GM23338 (cell line): ENCODE results near the gene GON7. TPM values are rescaled to one million over a fixed set of nuclear protein-coding genes. Genes with fewer than 3 reads are reported as not detected.

Experiments
- ATAC-seq: fragments of 200-7000 bp; cut with Tn5 transposase; 3 replicates; pipeline ENCODE4 v1.9.1; 2020
- DNase-seq: peaks from one replicate; pipeline ENCODE4 v3.0.0-alpha.2; 2015; ENCODE audit warnings: low spot score
- H2AFZ ChIP-seq: fragments of 200-600 bp; sonication (generic); 2 replicates; pipeline ENCODE4 v1.8.0; 2016; ENCODE audit warnings: antibody characterized with exemption, mild to moderate bottlenecking, moderate library complexity
- H3F3A ChIP-seq: fragments of 200-600 bp; sonication (generic); replicated peaks from 2 replicates; pipeline ENCODE4 v1.8.0; 2017; ENCODE audit warnings: antibody characterized with exemption, mixed run types, low read depth
- H3K27ac ChIP-seq: fragments of 200-600 bp; sonication (generic); 2 replicates; pipeline ENCODE4 v1.6.1; 2016; ENCODE audit warnings: low read depth
- H3K27me3 ChIP-seq: fragments of 200-600 bp; sonication (generic); 2 replicates; pipeline ENCODE4 v1.8.0; 2016; ENCODE audit warnings: mild to moderate bottlenecking, mixed run types, moderate library complexity; ENCODE audit not compliant: insufficient read depth
- H3K36me3 ChIP-seq: fragments of 200-600 bp; sonication (generic); 2 replicates; pipeline ENCODE4 v1.8.0; 2016; ENCODE audit warnings: mild to moderate bottlenecking; ENCODE audit not compliant: insufficient read depth
- H3K4me1 ChIP-seq: fragments of 200-600 bp; sonication (generic); 2 replicates; pipeline ENCODE4 v1.8.0; 2016; ENCODE audit warnings: mild to moderate bottlenecking, moderate library complexity; ENCODE audit not compliant: insufficient read depth
- H3K4me2 ChIP-seq: fragments of 200-600 bp; sonication (generic); 2 replicates; pipeline ENCODE4 v1.7.1; 2017; ENCODE audit warnings: mixed run types
- H3K4me3 ChIP-seq: fragments of 200-600 bp; sonication (generic); 2 replicates; pipeline ENCODE4 v1.6.1; 2016; ENCODE audit warnings: mixed run types
- H3K79me2 ChIP-seq: fragments of 200-600 bp; sonication (generic); replicated peaks from 2 replicates; pipeline ENCODE4 v1.8.0; 2017; ENCODE audit warnings: mild to moderate bottlenecking; ENCODE audit not compliant: insufficient read depth
- H3K9me2 ChIP-seq: fragments of 200-600 bp; sonication (generic); 2 replicates; pipeline ENCODE4 v1.8.0; 2017; ENCODE audit not compliant: insufficient read depth
- H4K20me1 ChIP-seq: fragments of 200-600 bp; sonication (generic); replicated peaks from 2 replicates; pipeline ENCODE4 v1.8.0; 2017; ENCODE audit warnings: mild to moderate bottlenecking; ENCODE audit not compliant: insufficient read depth
- H3K27ac Mint-ChIP-seq: 2 replicates; pipeline ENCODE4 v1.8.0; 2020; ENCODE audit warnings: inconsistent platforms, mild to moderate bottlenecking, moderate library complexity, mixed read lengths
- H3K27me3 Mint-ChIP-seq: 3 replicates; pipeline ENCODE4 v1.8.0; 2022; ENCODE audit warnings: low read depth, mild to moderate bottlenecking, moderate library complexity, mixed read lengths, inconsistent platforms; ENCODE audit not compliant: insufficient read depth, poor library complexity
- H3K36me3 Mint-ChIP-seq: 3 replicates; pipeline ENCODE4 v1.8.0; 2021; ENCODE audit warnings: low read depth, mild to moderate bottlenecking, inconsistent platforms, moderate library complexity, mixed read lengths
- H3K4me1 Mint-ChIP-seq: 3 replicates; pipeline ENCODE4 v1.8.0; 2020; ENCODE audit warnings: mild to moderate bottlenecking, inconsistent platforms, mixed read lengths
- H3K4me3 Mint-ChIP-seq: 3 replicates; pipeline ENCODE4 v1.8.0; 2021; ENCODE audit warnings: moderate library complexity, mild to moderate bottlenecking, inconsistent platforms, mixed read lengths
- H3K9me3 Mint-ChIP-seq: 3 replicates; pipeline ENCODE4 v1.8.0; 2020; ENCODE audit warnings: moderate library complexity, mild to moderate bottlenecking, inconsistent platforms, mixed read lengths
- CREB1 ChIP-seq: fragments of 250-450 bp; sonication (Bioruptor Pico); IDR thresholded peaks from 2 replicates; pipeline ENCODE4 v1.5.0; 2020; ENCODE audit warnings: low read depth, mild to moderate bottlenecking, moderate library complexity
- ETS1 ChIP-seq: IDR thresholded peaks from 2 replicates; pipeline ENCODE4 v1.6.1; 2016; ENCODE audit warnings: antibody characterized with exemption
- EZH2 ChIP-seq: fragments of 200-600 bp; sonication (generic); IDR thresholded peaks from one replicate; pipeline ENCODE4 v1.8.0; 2017; ENCODE audit warnings: antibody characterized with exemption, mild to moderate bottlenecking, low read depth; ENCODE audit not compliant: unreplicated experiment
- EZH2phosphoT487 ChIP-seq: fragments of 200-600 bp; sonication (generic); IDR thresholded peaks from one replicate; pipeline ENCODE4 v1.8.1; 2018; ENCODE audit warnings: antibody characterized with exemption; ENCODE audit not compliant: unreplicated experiment
- JUNB ChIP-seq: IDR thresholded peaks from one replicate; pipeline ENCODE4 v1.6.1; 2016; ENCODE audit warnings: antibody characterized with exemption; ENCODE audit not compliant: unreplicated experiment
- NANOG ChIP-seq: IDR thresholded peaks from 2 replicates; pipeline ENCODE4 v1.6.1; 2016; ENCODE audit warnings: antibody characterized with exemption, borderline replicate concordance
- REST ChIP-seq: IDR thresholded peaks from one replicate; pipeline ENCODE4 v1.6.1; 2018; ENCODE audit warnings: antibody characterized with exemption; ENCODE audit not compliant: unreplicated experiment
- STAT1 ChIP-seq: IDR thresholded peaks from one replicate; pipeline ENCODE4 v1.6.1; 2016; ENCODE audit warnings: antibody characterized with exemption; ENCODE audit not compliant: unreplicated experiment
- ZNF114 ChIP-seq: fragments of 250-450 bp; sonication (Bioruptor Pico); IDR thresholded peaks from 2 replicates; pipeline ENCODE4 v1.5.0; 2020; ENCODE audit warnings: mild to moderate bottlenecking, moderate library complexity
- ZNF331 ChIP-seq: fragments of 250-450 bp; sonication (Bioruptor Pico); IDR thresholded peaks from 2 replicates; pipeline ENCODE4 v1.5.0; 2020; ENCODE audit warnings: low read depth, mild to moderate bottlenecking, moderate library complexity
- polyA plus RNA-seq: library from polyadenylated mRNA; unstranded; fragments of >200 nt; fragmentation: Nextera tagmentation; extraction: Ambion mirVana; gene quantifications from 2 replicates; pipeline ENCODE4 v1.2.1, GENCODE V29; 2016
- total RNA-seq: library from RNA; depleted of rRNA; stranded (reverse); fragments of >200 nt; shearing (Covaris generic); gene quantifications from 2 replicates; pipeline ENCODE4 v1.2.3, GENCODE V29; 2014
- TF ChIP-seq, protein P1 (sequence below), 2 experiments: fragments of 200-600 bp in 1 of 2; sonication (generic) in 1 of 2; conservative IDR thresholded peaks; 2 replicates each; pipeline versions ENCODE4 v1.5.1 to v1.6.1; 2016 to 2017; ENCODE audit warnings: antibody characterized with exemption in 2 of 2, low read depth in 2 of 2, mild to moderate bottlenecking in 2 of 2, moderate library complexity in 1 of 2

GON7 gene
- total and polyA plus RNA-seq, 2 experiments from 2014 or later: 12.8 to 16.6 TPM

- Mint-ChIP-seq H3K4me3 (no peak overlapping the region), H3K9me3 (no peaks in the 10 kb centered on the region), H3K36me3 (peaks cover 22% of the 10 kb centered on the region), H3K27me3 (peaks cover 6% of the 10 kb centered on the region), H3K27ac (no peak overlapping the region), H3K4me1 (no peaks in the 10 kb centered on the region)
- no peaks in the 10 kb centered on the region for H3K27me3 ChIP-seq
- TF ChIP-seq, protein P1, sequence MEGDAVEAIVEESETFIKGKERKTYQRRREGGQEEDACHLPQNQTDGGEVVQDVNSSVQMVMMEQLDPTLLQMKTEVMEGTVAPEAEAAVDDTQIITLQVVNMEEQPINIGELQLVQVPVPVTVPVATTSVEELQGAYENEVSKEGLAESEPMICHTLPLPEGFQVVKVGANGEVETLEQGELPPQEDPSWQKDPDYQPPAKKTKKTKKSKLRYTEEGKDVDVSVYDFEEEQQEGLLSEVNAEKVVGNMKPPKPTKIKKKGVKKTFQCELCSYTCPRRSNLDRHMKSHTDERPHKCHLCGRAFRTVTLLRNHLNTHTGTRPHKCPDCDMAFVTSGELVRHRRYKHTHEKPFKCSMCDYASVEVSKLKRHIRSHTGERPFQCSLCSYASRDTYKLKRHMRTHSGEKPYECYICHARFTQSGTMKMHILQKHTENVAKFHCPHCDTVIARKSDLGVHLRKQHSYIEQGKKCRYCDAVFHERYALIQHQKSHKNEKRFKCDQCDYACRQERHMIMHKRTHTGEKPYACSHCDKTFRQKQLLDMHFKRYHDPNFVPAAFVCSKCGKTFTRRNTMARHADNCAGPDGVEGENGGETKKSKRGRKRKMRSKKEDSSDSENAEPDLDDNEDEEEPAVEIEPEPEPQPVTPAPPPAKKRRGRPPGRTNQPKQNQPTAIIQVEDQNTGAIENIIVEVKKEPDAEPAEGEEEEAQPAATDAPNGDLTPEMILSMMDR (conservative IDR thresholded peaks at IDR 0.05; ENCODE audit: low read depth in 2 of 2): no peak
- TF ChIP-seq REST (no peak), EZH2phosphoT487 (no peak), STAT1 (no peak), NANOG (no peak), CREB1 (CRISPR knock-in tag) (no peak), ZNF331 (no peak), EZH2 (no peak), JUNB (no peak), ZNF114 (no peak), ETS1 (no peak)
- H3K4me3 ChIP-seq: no peak overlapping the region
- no peaks in the 10 kb centered on the region for H3K79me2 ChIP-seq
- H3F3A ChIP-seq: no peaks in the 10 kb centered on the region
- no peak overlapping the region for H3K4me2 ChIP-seq
- no peak overlapping the region for H2AFZ ChIP-seq
- peaks cover 4% of the 10 kb centered on the region for H3K36me3 ChIP-seq
- ATAC-seq (no peak), DNase-seq (no peak)
- H3K27ac ChIP-seq: 0 out of 2 replicates have a peak overlapping the region, but pooled peaks have one; percentile 55
- H3K9me2 ChIP-seq: no peaks in the 10 kb centered on the region
- H4K20me1 ChIP-seq: no peaks in the 10 kb centered on the region; the same call in 1 of the 2 replicates
- H3K4me1 ChIP-seq: no peaks in the 10 kb centered on the region
Observed at GRCh38 chr14:93239869-93240677, 33.2 kb upstream of the GON7 start.
